22Rv1 (cell line): ENCODE data around the gene THSD4.

ENCODE experiments used
- H3K27ac ChIP-seq: fragments of 450-650 bp; 2 replicates; pipeline ENCODE4 v1.5.1; 2017
- ZFX ChIP-seq: fragments of 450-650 bp; IDR thresholded peaks from 2 replicates; pipeline ENCODE4 v1.6.1; 2017; ENCODE audit warnings: antibody characterized with exemption, borderline replicate concordance
- TF ChIP-seq, protein P1 (sequence below): fragments of 450-650 bp; IDR thresholded peaks from 2 replicates; pipeline ENCODE4 v1.5.1; 2017; ENCODE audit warnings: mild to moderate bottlenecking

The THSD4 gene

DNA sequence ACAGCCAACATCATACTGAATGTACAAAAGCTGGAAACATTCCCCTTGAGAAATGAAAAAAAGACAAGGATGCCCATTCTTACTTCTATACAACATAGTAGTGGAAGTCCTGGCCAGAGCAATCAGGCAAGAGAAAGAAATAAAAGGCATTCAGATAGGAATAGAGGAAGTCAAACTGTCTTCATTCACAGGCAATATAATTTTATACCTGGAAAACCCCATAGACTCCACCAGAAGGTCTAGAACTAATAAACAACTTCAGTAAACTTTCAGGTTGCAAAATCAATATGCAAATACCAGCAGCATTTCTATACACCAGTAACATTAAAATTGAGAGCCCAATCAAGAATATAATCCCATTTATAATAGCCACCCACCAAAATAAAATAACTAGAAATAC is 27.1 kb upstream of the THSD4 start:
- no peak for TF ChIP-seq ZFX
- TF ChIP-seq, protein P1, sequence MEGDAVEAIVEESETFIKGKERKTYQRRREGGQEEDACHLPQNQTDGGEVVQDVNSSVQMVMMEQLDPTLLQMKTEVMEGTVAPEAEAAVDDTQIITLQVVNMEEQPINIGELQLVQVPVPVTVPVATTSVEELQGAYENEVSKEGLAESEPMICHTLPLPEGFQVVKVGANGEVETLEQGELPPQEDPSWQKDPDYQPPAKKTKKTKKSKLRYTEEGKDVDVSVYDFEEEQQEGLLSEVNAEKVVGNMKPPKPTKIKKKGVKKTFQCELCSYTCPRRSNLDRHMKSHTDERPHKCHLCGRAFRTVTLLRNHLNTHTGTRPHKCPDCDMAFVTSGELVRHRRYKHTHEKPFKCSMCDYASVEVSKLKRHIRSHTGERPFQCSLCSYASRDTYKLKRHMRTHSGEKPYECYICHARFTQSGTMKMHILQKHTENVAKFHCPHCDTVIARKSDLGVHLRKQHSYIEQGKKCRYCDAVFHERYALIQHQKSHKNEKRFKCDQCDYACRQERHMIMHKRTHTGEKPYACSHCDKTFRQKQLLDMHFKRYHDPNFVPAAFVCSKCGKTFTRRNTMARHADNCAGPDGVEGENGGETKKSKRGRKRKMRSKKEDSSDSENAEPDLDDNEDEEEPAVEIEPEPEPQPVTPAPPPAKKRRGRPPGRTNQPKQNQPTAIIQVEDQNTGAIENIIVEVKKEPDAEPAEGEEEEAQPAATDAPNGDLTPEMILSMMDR, result no peak

DNA sequence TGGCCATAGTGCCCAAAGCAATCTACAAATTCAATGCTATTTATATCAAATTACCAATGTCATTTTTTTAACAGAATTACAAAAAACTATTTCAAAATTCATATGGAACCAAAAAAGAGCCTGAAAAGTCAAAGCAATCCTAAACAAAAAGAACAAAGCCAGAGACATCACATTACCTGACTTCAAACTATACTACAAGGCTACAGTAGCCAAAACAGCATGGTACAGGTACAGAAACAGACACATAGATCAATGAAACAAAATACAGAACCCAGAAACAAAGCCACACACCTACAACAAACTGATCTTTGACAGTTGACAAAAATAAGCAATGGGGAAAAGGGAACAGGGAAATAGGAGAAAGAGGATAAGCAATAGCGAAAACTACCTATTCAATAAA is 26.6 kb upstream of the THSD4 start:
- H3K27ac ChIP-seq, result no peak overlapping the region
- TF ChIP-seq, protein P1, result no peak
- no peak for TF ChIP-seq ZFX

More for the DNA sequence above, 27.1 kb upstream of the THSD4 start:
- no peak overlapping the region for H3K27ac ChIP-seq

DNA sequence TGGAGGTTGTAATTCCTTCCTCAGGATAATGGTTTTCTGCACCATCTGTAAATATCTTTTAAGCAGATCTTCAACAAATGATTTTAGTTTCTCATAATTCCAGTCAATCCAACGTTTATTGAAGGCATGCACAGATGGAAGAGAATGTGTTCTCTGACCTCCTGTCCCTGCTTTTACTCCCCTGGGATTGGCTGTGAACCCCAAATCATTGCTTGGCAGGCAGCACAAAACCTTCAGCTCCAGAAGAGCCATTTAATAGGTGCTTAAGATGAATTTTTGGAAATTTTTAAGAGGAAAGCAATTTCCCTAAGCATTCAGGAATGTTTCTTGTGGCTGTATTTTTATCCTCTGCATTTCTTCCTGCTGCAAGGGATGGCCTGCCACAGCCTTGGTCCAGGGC is 25.5 kb upstream of the THSD4 start:
- TF ChIP-seq, protein P1, result no peak
- TF ChIP-seq ZFX, result no peak
- H3K27ac ChIP-seq, result no peak overlapping the region

DNA sequence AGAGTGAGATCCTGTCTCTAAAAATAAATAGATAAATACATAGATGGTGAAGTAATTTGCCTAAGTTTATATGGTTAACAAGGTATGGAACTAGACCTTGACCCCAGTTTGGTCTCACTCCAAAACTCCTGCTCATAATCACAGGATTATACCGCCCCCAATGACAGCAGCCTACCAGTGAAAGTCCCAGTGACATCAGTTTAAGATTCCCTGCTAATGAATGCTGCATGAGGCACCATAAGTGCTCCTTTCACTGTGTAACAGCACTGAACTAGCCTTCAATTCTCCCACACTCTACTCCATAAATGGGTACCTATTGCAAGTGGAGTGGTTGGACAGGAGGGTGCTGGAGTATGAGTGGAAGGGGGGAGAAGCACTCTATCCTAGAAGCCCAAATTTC is 23.7 kb upstream of the THSD4 start:
- no peak for TF ChIP-seq ZFX
- TF ChIP-seq, protein P1, result no peak
- no peak overlapping the region for H3K27ac ChIP-seq

DNA sequence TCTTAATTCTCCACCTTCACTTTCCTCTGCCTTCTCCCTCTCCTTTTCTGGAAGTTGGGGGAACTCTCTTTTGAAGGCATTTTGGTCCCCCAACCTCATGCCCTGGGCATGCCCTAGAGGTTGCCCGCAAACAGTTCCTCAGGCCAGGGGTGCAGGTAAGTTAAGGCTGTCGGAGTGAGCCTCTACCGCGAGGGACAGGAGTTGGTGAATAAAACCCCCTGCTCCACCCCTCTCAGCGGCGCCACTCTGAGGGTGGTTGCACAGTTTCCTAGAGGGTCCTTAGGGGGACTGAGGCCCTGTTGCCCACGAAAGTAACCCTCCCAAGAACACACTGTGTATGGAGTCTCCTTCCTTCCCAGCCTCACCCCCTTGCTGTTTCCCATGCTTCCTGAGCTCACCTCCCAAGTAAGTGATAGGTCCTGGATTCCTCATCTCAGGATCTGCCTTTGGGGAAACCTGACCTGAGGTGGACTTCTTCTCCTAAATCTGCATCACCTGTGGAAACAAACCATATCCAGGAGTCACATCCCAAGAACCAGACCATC is 23.1 kb upstream of the THSD4 start:
- no peak overlapping the region for H3K27ac ChIP-seq
- TF ChIP-seq ZFX, result no peak
- TF ChIP-seq, protein P1, result no peak

DNA sequence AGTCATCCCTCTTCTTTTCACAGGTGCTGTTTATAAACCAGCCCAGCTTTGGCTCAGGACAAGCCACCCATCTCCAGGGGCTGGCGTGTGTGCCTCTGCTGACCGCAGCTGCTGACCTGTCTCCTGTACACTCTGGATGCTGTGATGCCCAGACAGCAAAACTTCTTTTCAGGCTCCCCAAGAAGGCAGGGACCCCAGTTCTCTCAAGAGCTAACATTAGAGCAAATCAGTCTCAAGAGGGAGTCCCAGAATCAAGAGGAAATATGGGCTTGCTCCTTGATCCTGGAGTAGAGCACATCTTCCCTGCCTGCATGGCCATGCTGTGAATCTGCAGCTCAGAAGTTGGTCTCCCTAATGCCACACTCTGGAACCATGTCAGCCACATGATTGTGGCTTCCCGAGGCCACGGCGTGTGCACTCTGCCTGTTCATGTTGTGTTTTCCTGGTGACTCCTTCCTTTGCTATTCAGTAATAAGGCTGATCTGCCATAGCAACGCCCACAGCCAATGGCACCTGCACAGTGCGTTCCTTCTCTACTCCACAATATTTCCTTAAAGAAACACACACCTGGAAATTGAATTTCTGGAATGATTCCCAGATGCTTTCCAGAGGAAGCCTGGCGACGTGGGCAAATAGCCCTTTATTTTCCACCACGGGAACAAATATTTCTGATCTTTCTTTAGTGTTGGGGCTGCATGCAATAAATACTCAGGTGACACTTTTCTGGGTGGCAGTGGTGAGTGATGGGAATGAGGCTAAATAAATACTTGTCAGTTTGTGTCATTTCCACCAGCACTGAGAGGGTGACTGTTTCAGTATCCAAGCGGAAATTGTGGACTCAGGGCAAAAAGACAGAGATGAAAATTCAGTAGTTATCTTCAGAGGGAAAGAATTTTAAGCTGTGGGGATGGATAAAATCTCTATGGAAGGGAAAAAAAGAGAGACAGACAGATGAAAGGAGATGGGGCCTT is 21.9 kb upstream of the THSD4 start:
- H3K27ac ChIP-seq, result no peak overlapping the region
- TF ChIP-seq, protein P1, result no peak
- no peak for TF ChIP-seq ZFX

DNA sequence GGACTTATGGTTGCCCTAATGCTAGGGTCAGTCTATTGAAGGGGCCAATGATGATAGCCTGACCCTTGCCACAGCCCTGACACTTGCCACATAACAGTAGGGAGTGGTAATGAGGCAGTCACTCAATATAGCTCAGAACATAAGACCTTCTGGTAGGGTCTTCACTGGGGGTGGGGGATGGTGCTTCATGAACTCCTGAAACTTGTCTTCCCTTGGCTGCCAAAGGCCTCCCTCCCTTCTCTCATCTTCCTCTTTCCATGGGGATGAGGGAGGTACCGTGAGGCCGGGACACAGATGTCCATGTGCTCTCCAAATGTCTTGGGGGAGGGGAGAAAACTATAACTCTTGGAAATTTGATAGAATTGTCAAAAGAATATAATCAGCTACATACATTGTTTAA is 21.1 kb upstream of the THSD4 start:
- H3K27ac ChIP-seq, result no peak overlapping the region

More for the DNA sequence above, 21.1 kb upstream of the THSD4 start:
- TF ChIP-seq, protein P1, result no peak
- TF ChIP-seq ZFX, result no peak
